Pulmonary artery endothelial cell (primary cell): ENCODE results near the gene HIVEP1. TPM values are rescaled to one million over a fixed set of nuclear protein-coding genes. Genes with fewer than 3 reads are reported as not detected.
"Not testable (repeated sequence)": the region's sequence is repeated elsewhere in the genome, so short reads cannot be mapped to it uniquely, and the experiment has no call there.

Experiments used
- DNase-seq: peaks from one replicate; pipeline ENCODE4 v3.0.0-alpha.2; 2011; ENCODE audit warnings: low read depth, low spot score
- total RNA-seq: library from RNA; depleted of rRNA; stranded (reverse); fragments of >200 nt; gene quantifications from 2 replicates; pipeline ENCODE4 v1.2.3, GENCODE V29; 2014

HIVEP1 gene
- total RNA-seq, 1 donor from 2014 or later = 11.0 TPM

- DNase-seq = no peak
These were observed 140.2 kb downstream of the HIVEP1 start for GRCh38 chr6:12152023-12152970.

- DNase-seq = not testable (repeated sequence)
These were observed 143.7 kb downstream of the HIVEP1 start for GRCh38 chr6:12155769-12156168.

- no peak for DNase-seq
These were observed 146.7 kb downstream of the HIVEP1 start for GRCh38 chr6:12158686-12159415.

- peak; percentile 10 for DNase-seq
These were observed 148.2 kb downstream of the HIVEP1 start for GRCh38 chr6:12160326-12160725.

GRCh38 chr6:12162213-12162612 is 150.1 kb downstream of the HIVEP1 start:
- no peak for DNase-seq

- DNase-seq = no peak
These were observed 151.0 kb downstream of the HIVEP1 start for GRCh38 chr6:12163149-12163548.

GRCh38 chr6:12163744-12164507 is 151.8 kb downstream of the HIVEP1 start:
- DNase-seq = no peak

GRCh38 chr6:12164508-12164770 is 152.3 kb downstream of the HIVEP1 start:
- no peak for DNase-seq

- no peak for DNase-seq
These were observed 153.2 kb downstream of the HIVEP1 start for GRCh38 chr6:12165297-12165696.

GRCh38 chr6:12165722-12166280 is 153.7 kb downstream of the HIVEP1 start:
- DNase-seq = no peak

GRCh38 chr6:12169377-12169776 is 157.3 kb downstream of the HIVEP1 start:
- no peak for DNase-seq

- no peak for DNase-seq
These were observed 158.4 kb downstream of the HIVEP1 start for GRCh38 chr6:12170351-12171092.

GRCh38 chr6:12171717-12172116 is 159.6 kb downstream of the HIVEP1 start:
- DNase-seq = no peak

- no peak for DNase-seq
These were observed 160.5 kb downstream of the HIVEP1 start for GRCh38 chr6:12172572-12172971.

- DNase-seq = no peak
These were observed 161.1 kb downstream of the HIVEP1 start for GRCh38 chr6:12173181-12173580.

- no peak for DNase-seq
These were observed 161.5 kb downstream of the HIVEP1 start for GRCh38 chr6:12173661-12174060.

GRCh38 chr6:12174878-12175277 is 162.8 kb downstream of the HIVEP1 start:
- DNase-seq = no peak

- DNase-seq = no peak
These were observed 163.5 kb downstream of the HIVEP1 start for GRCh38 chr6:12175626-12176025.

GRCh38 chr6:12176782-12177181 is 164.7 kb downstream of the HIVEP1 start:
- not testable (repeated sequence) for DNase-seq

- no peak for DNase-seq
These were observed 166.4 kb downstream of the HIVEP1 start for GRCh38 chr6:12178521-12178920.

- DNase-seq = no peak
These were observed 169.4 kb downstream of the HIVEP1 start for GRCh38 chr6:12181481-12181880.
